ENCODE results near the gene DHX34.
"Not testable (repeated sequence)": the region's sequence is repeated elsewhere in the genome, so short reads cannot be mapped to it uniquely, and the experiment has no call there.

Gene DHX34

DNA sequence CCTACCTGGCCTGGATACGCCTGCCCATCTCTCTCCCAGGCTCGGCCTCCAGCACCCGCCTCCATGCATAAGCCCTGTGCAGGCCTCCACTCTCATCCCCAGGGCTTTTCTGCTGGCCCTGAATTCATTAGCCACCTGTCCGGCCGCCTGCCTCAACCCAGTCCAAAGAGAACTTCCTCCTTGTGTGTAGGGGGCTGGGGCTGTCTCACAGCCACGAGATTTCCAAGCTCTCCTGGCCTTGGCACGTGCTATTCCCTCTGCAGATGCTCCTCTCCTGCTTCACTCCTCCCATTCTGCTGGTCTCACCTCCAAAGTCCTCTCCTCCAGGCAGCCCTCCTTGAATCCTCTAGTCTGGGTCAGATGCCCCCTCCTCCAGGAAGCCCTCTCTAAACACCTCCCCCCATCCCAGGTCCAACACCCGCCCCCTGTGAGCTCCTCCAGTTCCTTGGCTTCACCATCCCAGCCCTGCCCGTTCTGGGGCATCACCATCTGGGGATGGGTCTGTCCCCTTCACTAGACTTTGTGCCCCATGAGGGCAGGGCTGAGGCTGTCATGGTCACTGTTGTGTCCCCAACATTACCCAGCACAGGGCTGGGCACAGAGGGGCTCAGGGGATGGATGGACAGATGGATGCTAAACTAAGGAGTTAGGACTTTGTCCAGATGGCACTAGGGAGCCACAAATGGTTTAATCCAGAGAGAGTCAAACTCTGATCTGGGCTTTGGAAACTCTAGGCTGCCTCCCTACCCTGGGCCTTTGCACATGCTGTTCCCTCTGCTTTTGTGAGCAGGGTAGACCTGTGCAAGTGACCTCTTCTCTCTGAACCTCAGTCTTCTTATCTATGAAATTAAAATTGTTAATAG, 55.5 kb downstream of the DHX34 start:
- Histone ChIP-seq H3K9me3 (ENCODE audit: insufficient read depth, low read depth, low read length) (no peaks in the 10 kb centered on the region), H3K4me1 (ENCODE audit: insufficient read depth, low read length) (no peaks in the 10 kb centered on the region), H3K27me3 (ENCODE audit: insufficient read depth, low read length) (no peaks in the 10 kb centered on the region; the same call in 1 of the 2 replicates), H3K36me3 (ENCODE audit: insufficient read depth, low read depth, low read length) (no peaks in the 10 kb centered on the region), H3K9ac (ENCODE audit: low read depth, low read length) (no peak overlapping the region), H3K4me3 (ENCODE audit: low read length) (no peak overlapping the region), H3K27ac (ENCODE audit: low read length) (no peak overlapping the region)

DNA sequence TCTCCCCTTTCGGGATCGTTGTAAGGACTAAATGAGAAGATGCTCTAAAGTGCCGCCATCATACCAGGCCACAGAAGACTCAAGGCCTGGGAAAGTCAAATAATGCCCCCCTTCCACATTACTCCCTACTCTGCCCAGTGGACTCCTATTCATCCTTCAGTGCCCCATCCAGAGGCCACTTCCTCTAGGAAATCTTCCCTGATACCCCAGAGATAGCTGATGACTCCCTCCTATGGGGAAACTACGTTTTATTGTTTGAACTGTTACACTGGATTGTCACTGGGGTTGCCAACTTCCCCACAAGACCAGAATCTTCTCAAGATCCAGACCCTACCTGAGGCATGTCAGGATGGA, 56.1 kb downstream of the DHX34 start:
- no peaks in the 10 kb centered on the region for H3K4me1 ChIP-seq (ENCODE audit: insufficient read depth, low read length)
- no peak overlapping the region for H3K27ac ChIP-seq (ENCODE audit: low read length)
- H3K27me3 ChIP-seq (ENCODE audit: insufficient read depth, low read length) = no peaks in the 10 kb centered on the region; the same call in 1 of the 2 replicates
- no peak overlapping the region for H3K4me3 ChIP-seq (ENCODE audit: low read length)
- no peak overlapping the region for H3K9ac ChIP-seq (ENCODE audit: low read depth, low read length)
- H3K36me3 ChIP-seq (ENCODE audit: insufficient read depth, low read depth, low read length) = no peaks in the 10 kb centered on the region
- no peaks in the 10 kb centered on the region for H3K9me3 ChIP-seq (ENCODE audit: insufficient read depth, low read depth, low read length)

DNA sequence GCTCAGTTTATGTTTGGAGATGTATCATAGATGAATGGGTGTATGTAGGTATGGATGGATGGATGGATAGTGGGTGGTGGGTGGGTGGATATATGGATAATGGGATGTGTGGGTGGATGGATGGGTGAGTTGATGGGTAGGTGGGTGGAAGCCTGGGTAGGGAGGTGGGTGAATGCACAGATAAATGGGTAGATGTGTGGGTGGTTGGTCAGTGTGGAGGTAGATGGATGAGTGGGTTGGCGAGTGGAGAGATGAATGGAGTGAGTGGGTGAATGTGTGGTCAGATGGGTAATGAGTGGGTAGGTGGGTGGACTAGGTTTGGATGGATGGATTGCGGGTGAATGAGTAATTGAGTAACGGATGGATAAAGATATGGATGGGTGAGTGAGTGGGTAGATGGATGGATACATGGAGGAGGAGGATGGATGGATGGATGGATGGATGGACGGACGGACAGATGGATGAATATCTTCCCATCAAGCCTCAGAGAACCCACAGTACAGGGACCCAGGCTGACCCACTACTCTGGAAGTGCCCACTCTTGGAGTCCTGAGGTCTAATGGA, 56.8 kb downstream of the DHX34 start:
- H3K9ac ChIP-seq (ENCODE audit: low read depth, low read length) = no peak overlapping the region
- no peak overlapping the region for H3K27ac ChIP-seq (ENCODE audit: low read length)
- H3K36me3 ChIP-seq (ENCODE audit: insufficient read depth, low read depth, low read length) = no peaks in the 10 kb centered on the region
- H3K4me1 ChIP-seq (ENCODE audit: insufficient read depth, low read length) = no peaks in the 10 kb centered on the region
- H3K9me3 ChIP-seq (ENCODE audit: insufficient read depth, low read depth, low read length) = no peaks in the 10 kb centered on the region
- H3K4me3 ChIP-seq (ENCODE audit: low read length) = no peak overlapping the region
- no peaks in the 10 kb centered on the region; the same call in 1 of the 2 replicates for H3K27me3 ChIP-seq (ENCODE audit: insufficient read depth, low read length)

DNA sequence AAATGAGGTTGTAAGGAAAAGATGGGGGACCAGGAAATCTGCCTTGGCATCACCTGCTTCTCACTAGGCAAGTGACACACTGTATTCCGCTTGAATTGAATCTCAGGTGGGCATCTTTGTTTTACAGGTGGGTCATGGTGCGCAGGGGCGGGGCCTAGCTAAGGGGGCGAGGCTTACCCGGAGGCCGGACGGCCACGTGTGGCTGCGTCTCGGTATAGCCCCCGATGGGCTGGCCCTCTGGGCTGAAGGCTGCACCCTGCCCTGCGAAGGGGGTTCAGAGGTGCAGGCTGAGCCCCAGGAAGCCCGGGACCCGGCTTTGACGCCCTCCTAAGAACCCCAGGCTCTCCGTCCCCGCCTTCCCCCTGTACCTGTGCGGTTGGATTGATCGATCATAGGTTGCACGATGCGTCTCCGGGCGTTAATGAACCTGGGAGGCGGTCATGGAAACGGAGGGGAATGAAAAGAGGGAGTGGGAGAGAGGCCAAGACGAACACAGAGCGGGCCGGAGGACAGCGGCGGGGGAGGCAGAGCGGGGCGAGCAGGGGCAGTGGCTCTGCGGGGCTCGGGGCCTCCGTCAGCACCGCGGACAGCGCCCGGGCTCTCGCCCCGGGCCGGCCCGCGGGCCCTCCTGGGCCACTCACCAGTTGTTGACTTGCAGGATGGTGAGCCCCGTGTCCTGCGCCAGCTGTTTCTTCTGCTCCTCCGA, 57.7 kb downstream of the DHX34 start:
- H3K9me3 ChIP-seq (ENCODE audit: insufficient read depth, low read depth, low read length) = no peaks in the 10 kb centered on the region
- peak overlapping the region; percentile 73; the same call in 1 of the 2 replicates for H3K4me3 ChIP-seq (ENCODE audit: low read length)
- no peak overlapping the region for H3K27ac ChIP-seq (ENCODE audit: low read length)
- no peaks in the 10 kb centered on the region for H3K4me1 ChIP-seq (ENCODE audit: insufficient read depth, low read length)
- no peaks in the 10 kb centered on the region for H3K36me3 ChIP-seq (ENCODE audit: insufficient read depth, low read depth, low read length)
- no peak overlapping the region for H3K9ac ChIP-seq (ENCODE audit: low read depth, low read length)
- no peaks in the 10 kb centered on the region; the same call in 1 of the 2 replicates for H3K27me3 ChIP-seq (ENCODE audit: insufficient read depth, low read length)

DNA sequence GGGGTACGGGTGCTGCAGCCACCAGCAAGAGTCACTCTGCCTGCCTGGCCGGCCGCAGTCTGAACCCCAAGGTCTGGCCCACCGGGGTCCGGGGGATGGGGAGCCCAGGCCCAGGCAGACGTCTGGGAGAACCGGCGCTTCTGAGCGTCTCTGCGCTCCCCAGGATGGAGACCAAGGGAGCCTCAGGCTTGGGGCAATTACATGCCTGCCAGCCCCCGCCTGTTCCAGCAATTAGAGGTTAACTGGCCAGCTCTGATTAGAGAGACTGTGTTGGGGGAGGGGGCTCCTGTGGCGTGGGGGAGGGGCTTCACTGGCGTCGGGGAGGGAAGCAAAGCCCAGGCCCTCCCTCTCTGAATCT, 58.3 kb downstream of the DHX34 start:
- Histone ChIP-seq H3K36me3 (ENCODE audit: insufficient read depth, low read depth, low read length) (no peaks in the 10 kb centered on the region), H3K9me3 (ENCODE audit: insufficient read depth, low read depth, low read length) (no peaks in the 10 kb centered on the region), H3K4me3 (ENCODE audit: low read length) (peak overlapping the region; percentile 73; the same call in 1 of the 2 replicates), H3K4me1 (ENCODE audit: insufficient read depth, low read length) (no peaks in the 10 kb centered on the region), H3K9ac (ENCODE audit: low read depth, low read length) (no peak overlapping the region), H3K27me3 (ENCODE audit: insufficient read depth, low read length) (no peaks in the 10 kb centered on the region; the same call in 1 of the 2 replicates), H3K27ac (ENCODE audit: low read length) (no peak overlapping the region)

DNA sequence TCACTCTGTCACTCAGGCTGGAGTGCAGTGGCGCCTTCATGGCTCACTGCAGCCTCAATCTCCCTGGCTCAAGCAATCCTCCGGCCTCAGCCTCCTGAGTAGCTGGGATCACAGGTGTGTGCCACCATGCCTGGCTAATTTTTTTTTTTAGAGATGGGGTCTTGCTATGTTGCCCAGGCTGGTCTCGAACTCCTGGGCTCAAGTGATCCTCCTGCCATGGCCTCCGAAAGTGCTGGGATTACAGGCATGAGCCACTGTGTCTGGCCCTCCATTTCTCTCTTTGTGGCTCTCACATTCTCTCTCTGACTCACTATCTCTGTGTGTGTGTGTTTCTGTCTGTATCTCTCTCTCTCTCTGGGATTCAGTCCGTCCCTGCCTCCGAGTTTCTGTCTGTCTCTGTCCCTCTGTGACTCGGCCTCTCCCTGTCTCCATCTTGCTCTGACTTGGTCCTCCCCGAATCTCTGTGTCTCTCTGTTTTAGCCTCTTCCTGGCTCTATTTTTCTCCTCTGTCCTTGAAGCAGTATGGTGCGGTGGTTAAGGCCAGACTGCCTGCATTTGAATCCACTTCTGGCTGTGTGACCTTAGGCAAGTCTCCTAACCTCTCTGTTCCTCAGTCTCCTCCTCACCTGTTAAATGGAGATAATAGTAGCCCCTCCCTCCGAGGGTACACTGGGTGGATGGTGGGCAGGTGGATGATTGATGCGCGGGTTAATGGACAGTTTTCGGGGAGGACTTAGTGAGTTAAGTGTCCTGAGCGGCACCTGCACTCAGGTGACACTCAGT, 59.2 kb downstream of the DHX34 start:
- Histone ChIP-seq H3K27ac (ENCODE audit: low read length) (no peak overlapping the region), H3K27me3 (ENCODE audit: insufficient read depth, low read length) (no peaks in the 10 kb centered on the region; the same call in 1 of the 2 replicates), H3K4me1 (ENCODE audit: insufficient read depth, low read length) (no peaks in the 10 kb centered on the region), H3K9me3 (ENCODE audit: insufficient read depth, low read depth, low read length) (no peaks in the 10 kb centered on the region), H3K9ac (ENCODE audit: low read depth, low read length) (no peak overlapping the region), H3K4me3 (ENCODE audit: low read length) (no peak overlapping the region), H3K36me3 (ENCODE audit: insufficient read depth, low read depth, low read length) (no peaks in the 10 kb centered on the region)

DNA sequence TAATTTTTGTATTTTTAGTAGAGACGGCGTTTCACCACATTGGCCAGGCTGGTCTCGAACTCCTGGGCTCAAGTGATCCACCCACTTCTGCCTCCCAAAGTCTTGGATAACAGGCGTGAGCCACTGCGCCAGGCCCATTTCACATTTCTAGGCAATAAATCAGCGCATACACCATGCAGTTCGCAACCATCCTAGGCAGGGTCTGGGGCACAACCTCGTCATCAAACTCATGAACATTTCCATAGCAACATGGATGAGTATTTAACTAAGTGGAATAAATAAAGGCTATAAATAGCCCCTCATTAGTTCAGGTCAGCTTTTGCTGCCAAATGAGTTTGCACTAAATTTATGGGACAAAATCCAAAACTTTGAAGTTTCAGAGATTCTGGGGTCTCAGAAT, 62.0 kb downstream of the DHX34 start:
- H3K27me3 ChIP-seq (ENCODE audit: insufficient read depth, low read length) = peaks cover 6% of the 10 kb centered on the region; the same call in 1 of the 2 replicates
- no peaks in the 10 kb centered on the region for H3K4me1 ChIP-seq (ENCODE audit: insufficient read depth, low read length)
- H3K9me3 ChIP-seq (ENCODE audit: insufficient read depth, low read depth, low read length) = no peaks in the 10 kb centered on the region
- peaks cover 6% of the 10 kb centered on the region; the same call in 1 of the 2 replicates for H3K36me3 ChIP-seq (ENCODE audit: insufficient read depth, low read depth, low read length)
- H3K9ac ChIP-seq (ENCODE audit: low read depth, low read length) = no peak overlapping the region
- no peak overlapping the region for H3K4me3 ChIP-seq (ENCODE audit: low read length)
- H3K27ac ChIP-seq (ENCODE audit: low read length) = no peak overlapping the region

DNA sequence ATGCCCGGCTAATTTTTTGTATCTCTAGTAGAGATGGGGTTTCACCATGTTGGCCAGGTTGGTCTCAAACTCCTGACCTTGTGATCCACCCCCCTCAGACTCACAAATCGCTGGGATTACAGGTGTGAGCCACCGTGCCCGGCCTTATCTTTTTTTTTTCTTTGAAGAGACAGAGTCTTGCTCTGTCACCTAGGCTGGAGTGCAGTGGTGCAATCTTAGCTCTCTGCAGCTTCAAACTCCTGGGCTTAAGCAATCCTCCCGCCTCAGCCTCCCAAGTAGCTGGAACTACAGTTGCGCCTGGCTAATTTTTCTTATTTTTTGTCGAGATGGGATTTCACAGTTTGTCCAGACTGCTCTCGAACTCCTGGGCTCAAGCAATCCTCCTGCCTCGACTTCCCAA, 62.6 kb downstream of the DHX34 start:
- not testable (repeated sequence) for H3K4me1 ChIP-seq (ENCODE audit: insufficient read depth, low read length); H3K9me3 ChIP-seq (ENCODE audit: insufficient read depth, low read depth, low read length); H3K9ac ChIP-seq (ENCODE audit: low read depth, low read length); H3K27ac ChIP-seq (ENCODE audit: low read length); H3K36me3 ChIP-seq (ENCODE audit: insufficient read depth, low read depth, low read length); H3K4me3 ChIP-seq (ENCODE audit: low read length)
- H3K27me3 ChIP-seq (ENCODE audit: insufficient read depth, low read length) = peaks cover 12% of the 10 kb centered on the region; the same call in 1 of the 2 replicates

DNA sequence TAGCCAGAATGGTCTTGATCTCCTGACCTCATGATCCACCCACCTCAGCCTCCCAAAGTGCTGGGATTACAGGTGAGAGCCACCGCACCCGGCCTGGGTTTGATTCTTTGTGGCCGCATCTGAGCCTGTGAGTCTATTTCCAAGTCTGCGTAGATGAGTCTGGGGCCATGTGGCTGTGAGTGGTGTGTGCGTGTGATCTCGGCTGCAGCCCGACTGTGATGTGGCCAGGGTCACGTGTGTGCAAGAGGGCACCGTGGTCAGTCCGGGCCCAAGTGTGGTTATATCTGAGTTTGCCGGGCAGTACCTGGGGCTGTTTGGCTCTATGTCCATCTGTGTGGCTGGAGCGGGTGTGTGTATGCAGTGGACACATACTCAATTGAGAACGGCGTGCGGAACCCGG, 64.8 kb downstream of the DHX34 start:
- peaks cover 6% of the 10 kb centered on the region; the same call in 1 of the 2 replicates for H3K36me3 ChIP-seq (ENCODE audit: insufficient read depth, low read depth, low read length)
- no peak overlapping the region for H3K9ac ChIP-seq (ENCODE audit: low read depth, low read length)
- peaks cover 35% of the 10 kb centered on the region for H3K27me3 ChIP-seq (ENCODE audit: insufficient read depth, low read length)
- H3K4me3 ChIP-seq (ENCODE audit: low read length) = no peak overlapping the region
- H3K4me1 ChIP-seq (ENCODE audit: insufficient read depth, low read length) = peaks cover 11% of the 10 kb centered on the region; the same call in 1 of the 2 replicates
- no peaks in the 10 kb centered on the region for H3K9me3 ChIP-seq (ENCODE audit: insufficient read depth, low read depth, low read length)
- H3K27ac ChIP-seq (ENCODE audit: low read length) = no peak overlapping the region

DNA sequence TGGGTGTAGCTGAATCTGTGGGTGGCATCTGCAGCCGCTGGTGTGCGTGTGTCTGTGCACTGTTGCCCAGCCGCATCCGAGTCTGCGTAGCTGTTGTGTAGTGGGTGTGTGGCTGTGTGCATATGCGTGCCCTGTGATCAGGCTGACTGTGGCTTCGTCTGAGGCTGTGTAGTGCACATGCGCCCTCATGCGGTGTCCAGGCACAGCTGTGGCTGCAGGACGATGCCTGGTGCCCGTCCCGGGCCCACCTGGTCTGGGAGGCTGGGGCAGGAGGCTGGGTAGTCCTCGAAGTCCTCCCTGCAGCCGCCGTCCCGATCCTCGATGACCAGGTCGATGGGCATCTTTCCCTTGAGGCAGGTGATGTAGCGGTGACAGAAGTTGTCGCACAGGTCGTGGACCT, 65.4 kb downstream of the DHX34 start:
- Histone ChIP-seq H3K36me3 (ENCODE audit: insufficient read depth, low read depth, low read length) (peaks cover 6% of the 10 kb centered on the region; the same call in 1 of the 2 replicates), H3K9ac (ENCODE audit: low read depth, low read length) (no peak overlapping the region), H3K27ac (ENCODE audit: low read length) (no peak overlapping the region), H3K4me3 (ENCODE audit: low read length) (no peak overlapping the region), H3K27me3 (ENCODE audit: insufficient read depth, low read length) (peaks cover 38% of the 10 kb centered on the region), H3K9me3 (ENCODE audit: insufficient read depth, low read depth, low read length) (no peaks in the 10 kb centered on the region), H3K4me1 (ENCODE audit: insufficient read depth, low read length) (peaks cover 11% of the 10 kb centered on the region; the same call in 1 of the 2 replicates)

DNA sequence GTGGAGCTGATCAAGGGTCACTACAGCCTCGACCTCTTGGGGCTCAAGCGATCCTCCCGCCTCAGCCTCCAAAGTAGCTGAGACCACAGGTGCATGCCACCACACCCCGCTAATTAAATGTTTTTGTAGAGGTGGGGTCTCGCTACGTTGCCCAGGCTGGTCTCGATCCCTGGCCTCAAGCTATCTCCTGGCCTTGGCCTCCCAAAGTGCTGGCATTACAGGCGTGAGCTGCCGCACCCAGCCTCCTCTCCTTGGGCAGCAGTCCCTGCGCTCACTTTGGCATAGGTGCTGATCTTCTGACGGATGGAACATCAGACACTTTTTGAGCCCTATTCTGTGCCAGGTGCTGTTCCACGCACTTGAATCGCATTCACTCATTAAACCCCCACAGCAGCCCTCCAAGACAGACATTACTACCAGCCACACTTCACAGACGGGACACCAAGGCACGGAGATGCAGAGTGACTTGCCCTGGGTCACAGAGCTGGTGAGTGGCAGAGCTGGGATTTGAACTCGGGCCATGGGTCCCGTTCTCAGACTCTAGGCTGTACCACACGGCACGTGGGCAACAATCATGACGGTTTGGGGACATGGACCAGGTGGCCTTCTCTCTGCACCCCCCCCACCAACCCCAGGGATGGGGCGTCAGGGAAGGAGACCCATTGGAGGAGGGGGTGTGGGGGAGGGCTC, 67.0 kb downstream of the DHX34 start:
- peaks cover 17% of the 10 kb centered on the region; the same call in 1 of the 2 replicates for H3K4me1 ChIP-seq (ENCODE audit: insufficient read depth, low read length)
- H3K4me3 ChIP-seq (ENCODE audit: low read length) = no peak overlapping the region
- no peak overlapping the region for H3K9ac ChIP-seq (ENCODE audit: low read depth, low read length)
- peaks cover 54% of the 10 kb centered on the region for H3K27me3 ChIP-seq (ENCODE audit: insufficient read depth, low read length)
- no peak overlapping the region for H3K27ac ChIP-seq (ENCODE audit: low read length)
- H3K36me3 ChIP-seq (ENCODE audit: insufficient read depth, low read depth, low read length) = peaks cover 6% of the 10 kb centered on the region; the same call in 1 of the 2 replicates
- H3K9me3 ChIP-seq (ENCODE audit: insufficient read depth, low read depth, low read length) = no peaks in the 10 kb centered on the region

All from iPS-20b (cell line).